ENCODE results near the gene GFOD2. TPM values are rescaled to one million over a fixed set of nuclear protein-coding genes. Genes with fewer than 3 reads are reported as not detected.

Gene GFOD2
- total and polyA plus RNA-seq, 2 donors (not counting 3 experiments of a cell fraction or from before 2014, with no cell fraction given): 38.1 to 47.5 TPM

DNA sequence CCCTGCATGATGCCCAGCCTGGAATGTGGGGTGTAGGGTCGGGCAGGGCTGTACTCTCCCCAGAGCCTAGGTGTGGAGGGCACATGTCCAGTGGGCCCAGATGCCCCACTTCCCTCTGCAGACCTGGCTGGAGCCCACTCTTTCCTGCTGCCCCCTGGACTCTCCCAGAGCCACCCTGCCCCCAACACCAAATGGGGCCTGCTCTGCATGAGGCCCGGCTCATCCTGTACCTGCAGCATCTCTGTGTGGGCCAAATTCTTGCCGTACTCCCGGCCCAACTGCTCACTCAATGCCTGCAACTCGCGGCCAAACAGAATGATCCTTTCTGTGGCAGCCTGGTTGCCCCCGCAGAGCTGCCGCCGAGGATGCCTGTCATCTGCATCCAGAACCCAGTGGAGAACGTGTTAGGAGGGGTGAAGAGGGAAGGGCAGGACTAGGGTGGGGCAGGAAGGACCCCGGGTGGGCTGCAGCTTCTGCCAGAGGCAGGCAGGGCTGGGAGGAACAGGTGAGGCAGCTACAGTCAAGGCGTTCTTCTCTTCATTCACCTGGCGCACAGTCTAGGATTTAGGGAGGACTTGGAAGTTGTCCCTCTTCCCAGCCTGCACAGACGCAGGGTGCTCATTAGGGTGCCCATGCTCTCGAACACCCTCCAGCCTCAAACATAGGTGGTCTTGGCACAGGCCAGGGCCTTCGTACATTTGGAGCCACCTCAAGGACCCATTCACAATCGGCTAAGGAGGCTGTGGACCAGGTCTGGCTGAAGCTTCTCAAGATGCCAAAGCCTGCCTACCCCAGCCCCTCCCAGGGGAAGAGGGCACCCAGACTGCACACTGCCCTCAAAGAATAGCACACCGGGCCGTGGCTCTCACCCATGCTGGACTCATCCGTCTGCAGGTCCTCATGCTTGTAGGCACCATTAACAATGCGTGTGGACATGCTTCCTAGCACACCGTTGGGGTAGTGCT lies 8.7 kb upstream of the GFOD2 start:
- intact Hi-C loops (cut with micrococcal nuclease): no loop called here
- dilution Hi-C loops (cut with MboI; ENCODE audit: extremely low pct_ligation_motif_present, low sequenced_read_pairs): no loop called here
- no peaks in the 10 kb centered on the region for H3K27me3 ChIP-seq (ENCODE audit: control insufficient read depth in 2 of 2, insufficient read depth in 2 of 2, low read length in 2 of 2)
- H2AFZ ChIP-seq (ENCODE audit: low read depth, low read length): no peak overlapping the region
- peaks cover 2 to 60% of the 10 kb centered on the region in 2 experiments for H3K36me3 ChIP-seq (ENCODE audit: control insufficient read depth in 2 of 2, extremely low read depth in 1 of 2, insufficient read depth in 2 of 2, low read length in 2 of 2)
- H3K9ac ChIP-seq (replicated peaks; ENCODE audit: extremely low read depth, insufficient read depth, low read length): no peak overlapping the region
- no peaks in the 10 kb centered on the region for H3K79me2 ChIP-seq (ENCODE audit: control insufficient read depth, insufficient read depth, low read length)
- no TSS peak for BruUV-seq (replicated peaks)
- H3K9me3 ChIP-seq (replicated peaks; ENCODE audit: control insufficient read depth, insufficient read depth, low read length): no peaks in the 10 kb centered on the region
- H4K20me1 ChIP-seq (replicated peaks; ENCODE audit: control insufficient read depth, extremely low read depth, insufficient read depth, low read length): no peaks in the 10 kb centered on the region
- no peak overlapping the region for H3K4me3 ChIP-seq (replicated peaks in 1 of 3; ENCODE audit: insufficient read depth in 1 of 3, low read depth in 1 of 3, low read length in 3 of 3)
- H3K4me1 ChIP-seq (ENCODE audit: control insufficient read depth, extremely low read depth, insufficient read depth, low read length): no peaks in the 10 kb centered on the region
- ChIA-PET CTCF (interaction anchor here (2.5 to 2.7 kb wide), 2 partner anchors 12 to 88 kb away, joined by 10 to 11 read pairs; no protein-coding TSS in a partner anchor), POLR2A (no interaction called here)
- TF ChIP-seq POLR2AphosphoS5 (IDR thresholded peaks at IDR 0.05; ENCODE audit: insufficient read depth, low read depth, low read length): no peak
- TF ChIP-seq POLR2A (IDR thresholded peaks at IDR 0.05; ENCODE audit: low read depth, low read length): no peak
- TF ChIP-seq, protein P1, sequence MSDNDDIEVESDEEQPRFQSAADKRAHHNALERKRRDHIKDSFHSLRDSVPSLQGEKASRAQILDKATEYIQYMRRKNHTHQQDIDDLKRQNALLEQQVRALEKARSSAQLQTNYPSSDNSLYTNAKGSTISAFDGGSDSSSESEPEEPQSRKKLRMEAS (IDR thresholded peaks at IDR 0.05; ENCODE audit: insufficient read depth, insufficient read length): no peak
- TF ChIP-seq, protein P2, sequence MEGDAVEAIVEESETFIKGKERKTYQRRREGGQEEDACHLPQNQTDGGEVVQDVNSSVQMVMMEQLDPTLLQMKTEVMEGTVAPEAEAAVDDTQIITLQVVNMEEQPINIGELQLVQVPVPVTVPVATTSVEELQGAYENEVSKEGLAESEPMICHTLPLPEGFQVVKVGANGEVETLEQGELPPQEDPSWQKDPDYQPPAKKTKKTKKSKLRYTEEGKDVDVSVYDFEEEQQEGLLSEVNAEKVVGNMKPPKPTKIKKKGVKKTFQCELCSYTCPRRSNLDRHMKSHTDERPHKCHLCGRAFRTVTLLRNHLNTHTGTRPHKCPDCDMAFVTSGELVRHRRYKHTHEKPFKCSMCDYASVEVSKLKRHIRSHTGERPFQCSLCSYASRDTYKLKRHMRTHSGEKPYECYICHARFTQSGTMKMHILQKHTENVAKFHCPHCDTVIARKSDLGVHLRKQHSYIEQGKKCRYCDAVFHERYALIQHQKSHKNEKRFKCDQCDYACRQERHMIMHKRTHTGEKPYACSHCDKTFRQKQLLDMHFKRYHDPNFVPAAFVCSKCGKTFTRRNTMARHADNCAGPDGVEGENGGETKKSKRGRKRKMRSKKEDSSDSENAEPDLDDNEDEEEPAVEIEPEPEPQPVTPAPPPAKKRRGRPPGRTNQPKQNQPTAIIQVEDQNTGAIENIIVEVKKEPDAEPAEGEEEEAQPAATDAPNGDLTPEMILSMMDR (IDR thresholded peaks at IDR 0.05; ENCODE audit: extremely low read depth in 1 of 2, insufficient read depth in 1 of 2, low read depth in 1 of 2, low read length in 2 of 2): no peak
- TF ChIP-seq FOS (IDR thresholded peaks at IDR 0.05; ENCODE audit: borderline replicate concordance, insufficient read depth, low read length): no peak
- no peak for TF ChIP-seq GATA2 (IDR thresholded peaks at IDR 0.05; ENCODE audit: insufficient read depth, insufficient read length, low read depth, low read length)
- TF ChIP-seq MYC (IDR thresholded peaks at IDR 0.05; ENCODE audit: low read depth, low read length): no peak
- DNase-seq (ENCODE audit: low read depth, low spot score): no peak
- no peaks in the 10 kb centered on the region for H3K9me1 ChIP-seq (replicated peaks; ENCODE audit: control insufficient read depth, extremely low read depth, insufficient read depth, low read length)
- no peak for FAIRE-seq
- no peak overlapping the region for H3K27ac ChIP-seq (ENCODE audit: insufficient read depth, low read depth, low read length)
- no peak overlapping the region for H3K4me2 ChIP-seq (ENCODE audit: insufficient read depth, low read length)
